OCI-LY7 (cell line): ENCODE measurements around the gene AMFR. TPM values are rescaled to one million over a fixed set of nuclear protein-coding genes. Genes with fewer than 3 reads are reported as not detected.
"Not testable (repeated sequence)": the region's sequence is repeated elsewhere in the genome, so short reads cannot be mapped to it uniquely, and the experiment has no call there.

Experiments
- BruUV-seq: library from RNA; stranded (reverse); fragments of 400-500 nt; replicated peaks from 2 replicates; lab custom pipeline; 2021; lab: Mats Ljungman, UMichigan
- CTCF ChIA-PET: fragments of 300-600 bp; sonication (Branson Sonifier 250); formaldehyde crosslinking; loops from one replicate; lab custom pipeline; 2022; ENCODE audit warnings: antibody characterized with exemption; ENCODE audit not compliant: unreplicated experiment; lab: Charles Lee
- POLR2A ChIA-PET: fragments of 300-600 bp; sonication (Branson Sonifier 250); formaldehyde crosslinking; loops from one replicate; lab custom pipeline; 2022; ENCODE audit warnings: antibody characterized with exemption; lab: Charles Lee
- DNase-seq: peaks from one replicate; pipeline ENCODE4 v3.0.0-alpha.2; 2015; ENCODE audit warnings: low spot score
- H2AFZ ChIP-seq: fragments of 200-600 bp; sonication (generic), shearing (Covaris generic); 2 replicates; pipeline ENCODE4 v1.6.1; 2014; ENCODE audit warnings: mild to moderate bottlenecking, antibody characterized with exemption, low read length, moderate library complexity
- H3K27ac ChIP-seq: fragments of 200-600 bp; sonication (generic); 2 replicates; pipeline ENCODE4 v1.5.1; 2014; ENCODE audit warnings: mixed run types, low read depth, mild to moderate bottlenecking, moderate library complexity, low read length, inconsistent platforms; ENCODE audit not compliant: poor library complexity, severe bottlenecking
- H3K36me3 ChIP-seq: fragments of 200-600 bp; sonication (generic); 2 replicates; pipeline ENCODE4 v1.6.1; 2014; ENCODE audit warnings: mild to moderate bottlenecking, antibody characterized with exemption, low read length, moderate library complexity, mixed read lengths; ENCODE audit not compliant: insufficient read depth
- H3K4me1 ChIP-seq: fragments of 200-600 bp; sonication (generic); 2 replicates; pipeline ENCODE4 v1.5.1; 2014; ENCODE audit warnings: mild to moderate bottlenecking, low read length; ENCODE audit not compliant: insufficient read depth, poor library complexity, severe bottlenecking
- H3K4me2 ChIP-seq: fragments of 200-600 bp; sonication (generic); 2 replicates; pipeline ENCODE4 v1.6.1; 2014; ENCODE audit warnings: mild to moderate bottlenecking, low read length
- H3K4me3 ChIP-seq: fragments of 200-600 bp; sonication (generic); 2 replicates; pipeline ENCODE4 v1.5.1; 2014; ENCODE audit warnings: mild to moderate bottlenecking, low read depth, low read length; ENCODE audit not compliant: poor library complexity, severe bottlenecking
- H3K79me2 ChIP-seq: fragments of 200-600 bp; sonication (generic); 2 replicates; pipeline ENCODE4 v1.6.1; 2016; ENCODE audit warnings: low read depth, mild to moderate bottlenecking, low read length, moderate library complexity, mixed read lengths; ENCODE audit not compliant: insufficient read depth
- H3K9me2 ChIP-seq: fragments of 200-600 bp; sonication (generic); 2 replicates; pipeline ENCODE4 v1.6.1; 2016; ENCODE audit warnings: mild to moderate bottlenecking, low read length, mixed read lengths; ENCODE audit not compliant: insufficient read depth
- H3K9me3 ChIP-seq: fragments of 200-600 bp; sonication (generic); 2 replicates; pipeline ENCODE4 v1.6.1; 2014; ENCODE audit warnings: mild to moderate bottlenecking, mixed run types, low read length, mixed read lengths
- H4K20me1 ChIP-seq: fragments of 200-600 bp; sonication (generic); 2 replicates; pipeline ENCODE4 v1.6.1; 2014; ENCODE audit warnings: mild to moderate bottlenecking, antibody characterized with exemption, low read length, moderate library complexity, mixed read lengths; ENCODE audit not compliant: insufficient read depth
- CTCF ChIP-seq: fragments of 200-600 bp; sonication (generic); conservative IDR thresholded peaks from 2 replicates; pipeline ENCODE4 v1.5.1; 2014; ENCODE audit warnings: mild to moderate bottlenecking, antibody characterized with exemption, low read length, moderate library complexity, mixed read lengths
- EZH2phosphoT487 ChIP-seq: fragments of 200-600 bp; sonication (generic); IDR thresholded peaks from 2 replicates; pipeline ENCODE4 v1.6.1; 2018; ENCODE audit warnings: low read depth, borderline replicate concordance, mild to moderate bottlenecking, mixed run types, antibody characterized with exemption, low read length, moderate library complexity, mixed read lengths
- intact Hi-C: fragments of 100-400 bp; cut with micrococcal nuclease; formaldehyde crosslinking; loops from one replicate; pipeline ENCODE4 v1.10.0; 2022; ENCODE audit not compliant: unreplicated experiment
- total RNA-seq, 2 experiments: library from RNA; depleted of rRNA in 1 of 2; stranded (reverse); fragments of >200 nt in 1 of 2; shearing (Covaris generic) in 1 of 2; gene quantifications; 2 replicates each; pipeline ENCODE4 v1.2.3, GENCODE V29; 2014 to 2022

The AMFR gene
- total RNA-seq, 2 experiments from 2014 or later = 87.7 to 101 TPM

- BruUV-seq, H3K9me3 ChIP-seq, H2AFZ ChIP-seq, intact Hi-C loops, H4K20me1 ChIP-seq, H3K9me2 ChIP-seq, CTCF ChIA-PET, H3K27ac ChIP-seq, DNase-seq, H3K4me1 ChIP-seq, H3K4me3 ChIP-seq, H3K4me2 ChIP-seq, POLR2A ChIA-PET, H3K79me2 ChIP-seq: not testable (repeated sequence)
- H3K36me3 ChIP-seq = peaks cover 80% of the 10 kb centered on the region
Observed at GRCh38 chr16:56379044-56379443, 46.3 kb downstream of the AMFR start.

GRCh38 chr16:56375792-56376191 is 49.6 kb downstream of the AMFR start:
- H3K4me2 ChIP-seq, H3K4me3 ChIP-seq, H3K9me2 ChIP-seq, intact Hi-C loops, DNase-seq, H3K4me1 ChIP-seq, POLR2A ChIA-PET, H2AFZ ChIP-seq, CTCF ChIA-PET, BruUV-seq, H3K9me3 ChIP-seq, H4K20me1 ChIP-seq, H3K79me2 ChIP-seq, H3K27ac ChIP-seq: not testable (repeated sequence)
- peaks cover 56% of the 10 kb centered on the region for H3K36me3 ChIP-seq

GRCh38 chr16:56373003-56373402 is 52.3 kb downstream of the AMFR start:
- Histone ChIP-seq H4K20me1 (no peaks in the 10 kb centered on the region), H2AFZ (no peak overlapping the region), H3K4me3 (no peak overlapping the region), H3K9me2 (no peaks in the 10 kb centered on the region), H3K9me3 (no peaks in the 10 kb centered on the region), H3K36me3 (peaks cover 49% of the 10 kb centered on the region), H3K79me2 (no peaks in the 10 kb centered on the region; the same call in 1 of the 2 replicates), H3K27ac (no peak overlapping the region), H3K4me2 (no peak overlapping the region), H3K4me1 (no peaks in the 10 kb centered on the region)
- DNase-seq = no peak
- no TSS peak for BruUV-seq
- intact Hi-C loops = no loop called here
- TF ChIP-seq EZH2phosphoT487 = no peak
- no peak for TF ChIP-seq CTCF
- CTCF ChIA-PET = no interaction called here
- POLR2A ChIA-PET = no interaction called here

GRCh38 chr16:56372013-56372634 is 53.2 kb downstream of the AMFR start:
- no peaks in the 10 kb centered on the region for H4K20me1 ChIP-seq
- no peak overlapping the region for H3K27ac ChIP-seq
- TF ChIP-seq EZH2phosphoT487 = no peak
- TF ChIP-seq CTCF = no peak
- DNase-seq = no peak
- H3K4me2 ChIP-seq = no peak overlapping the region
- no peaks in the 10 kb centered on the region for H3K9me3 ChIP-seq
- CTCF ChIA-PET = no interaction called here
- intact Hi-C loops = no loop called here
- no peaks in the 10 kb centered on the region for H3K9me2 ChIP-seq
- POLR2A ChIA-PET = no interaction called here
- no peaks in the 10 kb centered on the region for H3K4me1 ChIP-seq
- BruUV-seq = no TSS peak
- H3K4me3 ChIP-seq = no peak overlapping the region
- H2AFZ ChIP-seq = no peak overlapping the region
- H3K36me3 ChIP-seq = peaks cover 54% of the 10 kb centered on the region
- H3K79me2 ChIP-seq = no peaks in the 10 kb centered on the region; the same call in 1 of the 2 replicates
